Spleen (tissue), 11 donors: ENCODE results near the gene WWP2. TPM values are rescaled to one million over a fixed set of nuclear protein-coding genes. Genes with fewer than 3 reads are reported as not detected.
A peak's percentile ranks its signal among the peaks of the same experiment; 100 is the strongest.

ENCODE experiments used
- DNase-seq: peaks from one replicate; pipeline ENCODE4 v3.0.0-alpha.2; 2020
- H3K27ac ChIP-seq, 8 donors: fragments of 200-600 bp; sonication (generic) in 7 of 8; 1 replicate in 4 of 8; 2 replicates in 4 of 8; pipeline versions ENCODE4 v1.5.0 to v1.8.0; 2016 to 2021; ENCODE audit warnings: inconsistent platforms in 4 of 8, mild to moderate bottlenecking in 4 of 8, moderate library complexity in 1 of 8
- H3K27me3 ChIP-seq, 7 donors: fragments of 200-600 bp; sonication (generic) in 6 of 7; replicated peaks in 1 of 7; 1 replicate in 4 of 7; 2 replicates in 3 of 7; pipeline versions ENCODE4 v1.5.0 to v1.8.0; 2016 to 2021; ENCODE audit warnings: inconsistent platforms in 3 of 7, mild to moderate bottlenecking in 1 of 7
- H3K36me3 ChIP-seq, 6 donors: fragments of 200-600 bp; sonication (generic) in 5 of 6; 1 replicate in 4 of 6; 2 replicates in 2 of 6; pipeline versions ENCODE4 v1.5.0 to v1.8.0; 2016 to 2021; ENCODE audit warnings: inconsistent platforms in 2 of 6
- H3K4me1 ChIP-seq, 6 donors: fragments of 200-600 bp; sonication (generic) in 5 of 6; 1 replicate in 3 of 6; 2 replicates in 3 of 6; pipeline versions ENCODE4 v1.5.0 to v1.8.0; 2016 to 2021; ENCODE audit warnings: inconsistent platforms in 3 of 6
- H3K4me3 ChIP-seq, 8 donors: fragments of 200-600 bp; sonication (generic) in 7 of 8; 1 replicate in 4 of 8; 2 replicates in 4 of 8; pipeline versions ENCODE4 v1.5.0 to v1.8.0; 2016 to 2021; ENCODE audit warnings: inconsistent platforms in 4 of 8, mild to moderate bottlenecking in 4 of 8, moderate library complexity in 2 of 8
- H3K9me3 ChIP-seq, 8 donors: fragments of 200-600 bp; sonication (generic) in 7 of 8; 1 replicate in 4 of 8; 2 replicates in 4 of 8; pipeline versions ENCODE4 v1.5.0 to v1.8.0; 2016 to 2021; ENCODE audit warnings: inconsistent platforms in 4 of 8
- CTCF ChIP-seq, 11 experiments: fragments of 200-600 bp in 7 of 11; fragments of 450-650 bp in 4 of 11; sonication (generic) in 4 of 11; IDR thresholded peaks in 8 of 11; conservative IDR thresholded peaks in 3 of 11; 1 replicate in 7 of 11; 2 replicates in 4 of 11; pipeline versions ENCODE4 v1.4.0 to v1.8.0; 2016 to 2021; ENCODE audit warnings: antibody characterized with exemption in 11 of 11, inconsistent platforms in 4 of 11, mild to moderate bottlenecking in 1 of 11
- POLR2A ChIP-seq, 3 donors: fragments of 450-650 bp; IDR thresholded peaks; one replicate each; pipeline ENCODE4 v1.5.1; 2017; ENCODE audit warnings: antibody characterized with exemption in 3 of 3, mild to moderate bottlenecking in 1 of 3
- POLR2AphosphoS5 ChIP-seq, 3 donors: sonication (generic); formaldehyde crosslinking; IDR thresholded peaks; one replicate each; pipeline ENCODE4 v1.5.1; 2017; ENCODE audit warnings: antibody characterized with exemption in 3 of 3
- WGBS, 5 donors: extraction: QIAGEN DNeasy Blood & Tissue Kit in 3 of 5; methylation state at CpG; one replicate each; pipeline versions ENCODE4 v1.1.5 to v1.1.7; 2013 to 2018; 5-methylcytosine and 5-hydroxymethylcytosine counted together
- intact Hi-C: fragments of 100-400 bp; cut with DNase I; formaldehyde crosslinking; loops from one replicate; pipeline ENCODE4 v1.15.0; 2023; ENCODE audit warnings: low total_unique reads
- polyA plus RNA-seq, 3 donors: library from polyadenylated mRNA; stranded (reverse); fragments of 200-250 nt; gene quantifications; one replicate each; pipeline ENCODE4 v1.2.1, GENCODE V29; 2013
- total RNA-seq, 7 donors: library from RNA; depleted of rRNA in 3 of 7; stranded (reverse); fragments of >200 nt in 3 of 7; fragmentation: NEBNext Ultra II Directional in 4 of 7; extraction: Animal tissue kit (Norgen Biotek cat#: 25700) in 4 of 7; gene quantifications; one replicate each; pipeline versions ENCODE4 v1.1.0 to v1.2.1, GENCODE V29; 2016 to 2021
- donor health status: healthy with polysubstance abuse.
- donor health status: DM: no; HTN: no; CAD: no; lungs with moderate emphysema.
- donor health status: DM: no; HTN: no; CAD: no.
- donor health status: Bipolar disorder and iron deficiency.
- donor health status: healthy.
- donor health status: DM: no; HTN: no; CAD: no.
- donor health status: DM: yes; HTN: yes; CAD: no.

WWP2 gene
- total and polyA plus RNA-seq, 10 donors: 13.7 to 109 (median 67.7) TPM

GRCh38 chr16:69831212-69832123 lies 69.3 kb downstream of the WWP2 start:
- H3K4me1 ChIP-seq: peaks cover 0 to 40% (median 15%) of the 10 kb centered on the region in 6 donors
- H3K27ac ChIP-seq: peak overlapping the region in 5 of 8 donors; percentile 14 to 55 (median 40)
- H3K27me3 ChIP-seq: no peaks in the 10 kb centered on the region
- intact Hi-C loops: no loop called here
- WGBS, 5 donors: 85 to 91% (median 88%) methylated on average over 13 of the region's 13 CpGs
- no peak overlapping the region for H3K4me3 ChIP-seq
- TF ChIP-seq CTCF (IDR thresholded peaks at IDR 0.05 in 8 of 11, conservative IDR thresholded peaks at IDR 0.05 in 3 of 11) (no peak), POLR2A (IDR thresholded peaks at IDR 0.05) (no peak), POLR2AphosphoS5 (IDR thresholded peaks at IDR 0.05) (no peak)
- no peaks in the 10 kb centered on the region for H3K9me3 ChIP-seq
- DNase-seq: no peak
- peaks cover 0 to 50% (median 9%) of the 10 kb centered on the region in 6 donors for H3K36me3 ChIP-seq

- whole genome bisulfite sequencing, 5 donors: 49 to 76% (median 57%) methylated on average over 7 of the region's 7 CpGs
- H3K4me1 ChIP-seq: peaks cover 0 to 51% (median 17%) of the 10 kb centered on the region in 6 donors
- peaks cover 0 to 53% (median 4%) of the 10 kb centered on the region in 6 donors for H3K36me3 ChIP-seq
- H3K4me3 ChIP-seq: no peak overlapping the region
- intact Hi-C loops: no loop called here
- H3K9me3 ChIP-seq: no peaks in the 10 kb centered on the region
- TF ChIP-seq POLR2A (IDR thresholded peaks at IDR 0.05): no peak
- peak in 2 of 3 donors; percentile 21 to 30 for TF ChIP-seq POLR2AphosphoS5 (IDR thresholded peaks at IDR 0.05)
- H3K27me3 ChIP-seq: no peaks in the 10 kb centered on the region
- H3K27ac ChIP-seq: peak overlapping the region in 7 of 8 donors; percentile 51 to 72 (median 62)
- DNase-seq: no peak
These were observed 71.5 kb downstream of the WWP2 start for GRCh38 chr16:69833357-69834282.

GRCh38 chr16:69834807-69835466 lies 72.8 kb downstream of the WWP2 start:
- Histone ChIP-seq H3K27ac (peak overlapping the region in 4 of 8 donors; percentile 53 to 72 (median 70)), H3K4me1 (peaks cover 0 to 63% (median 17%) of the 10 kb centered on the region in 6 donors)
- WGBS, 5 donors: 81 to 90% (median 88%) methylated on average over 7 of the region's 7 CpGs

More at GRCh38 chr16:69834807-69835466, 72.8 kb downstream of the WWP2 start:
- TF ChIP-seq POLR2A (IDR thresholded peaks at IDR 0.05) (no peak), POLR2AphosphoS5 (IDR thresholded peaks at IDR 0.05) (no peak), CTCF (IDR thresholded peaks at IDR 0.05 in 8 of 11, conservative IDR thresholded peaks at IDR 0.05 in 3 of 11) (no peak)
- no peaks in the 10 kb centered on the region for H3K9me3 ChIP-seq
- peaks cover 0 to 51% (median 2%) of the 10 kb centered on the region in 6 donors for H3K36me3 ChIP-seq
- no peak for DNase-seq
- H3K27me3 ChIP-seq: no peaks in the 10 kb centered on the region
- no peak overlapping the region for H3K4me3 ChIP-seq
- intact Hi-C loops: no loop called here
